ENCODE results near the gene PTCH1.
A peak's percentile ranks its signal among the peaks of the same experiment; 100 is the strongest.

The PTCH1 gene

GRCh38 chr9:95516734-95517558, at the start of gene PTCH1:
Gene PTCH1 (minus strand): TSS chr9:95516971.
- peak; percentile 34 for DNase-seq (ENCODE audit: low spot score)

DNA sequence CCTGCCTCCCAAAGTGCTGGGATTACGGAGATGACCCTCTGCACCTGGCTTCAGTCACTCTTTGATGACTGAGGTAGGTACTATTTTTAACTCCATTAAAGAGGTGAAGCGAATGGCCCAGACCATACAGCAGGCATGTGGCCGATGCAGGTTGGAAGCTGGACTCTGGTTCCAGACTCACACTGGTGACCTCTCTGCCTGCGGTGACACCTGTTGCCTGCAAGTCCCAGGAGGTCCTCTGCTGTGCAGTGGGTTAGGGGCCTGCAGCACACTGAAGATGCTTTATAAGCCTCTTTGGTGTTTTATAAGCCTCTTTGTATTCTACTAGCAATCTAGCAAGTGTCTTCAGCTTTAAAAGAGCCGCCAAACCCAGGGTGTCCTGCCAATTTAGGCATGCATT, 49.2 kb upstream of the PTCH1 start:
- no peak for DNase-seq (ENCODE audit: low spot score)

- no peak for DNase-seq (ENCODE audit: low spot score)
These were observed 45.1 kb upstream of the PTCH1 start for GRCh38 chr9:95561913-95562312.

GRCh38 chr9:95557142-95557541, 40.4 kb upstream of the PTCH1 start:
- DNase-seq (ENCODE audit: low spot score): no peak

- no peak for DNase-seq (ENCODE audit: low spot score)
These were observed 39.8 kb upstream of the PTCH1 start for GRCh38 chr9:95556521-95556920.

DNA sequence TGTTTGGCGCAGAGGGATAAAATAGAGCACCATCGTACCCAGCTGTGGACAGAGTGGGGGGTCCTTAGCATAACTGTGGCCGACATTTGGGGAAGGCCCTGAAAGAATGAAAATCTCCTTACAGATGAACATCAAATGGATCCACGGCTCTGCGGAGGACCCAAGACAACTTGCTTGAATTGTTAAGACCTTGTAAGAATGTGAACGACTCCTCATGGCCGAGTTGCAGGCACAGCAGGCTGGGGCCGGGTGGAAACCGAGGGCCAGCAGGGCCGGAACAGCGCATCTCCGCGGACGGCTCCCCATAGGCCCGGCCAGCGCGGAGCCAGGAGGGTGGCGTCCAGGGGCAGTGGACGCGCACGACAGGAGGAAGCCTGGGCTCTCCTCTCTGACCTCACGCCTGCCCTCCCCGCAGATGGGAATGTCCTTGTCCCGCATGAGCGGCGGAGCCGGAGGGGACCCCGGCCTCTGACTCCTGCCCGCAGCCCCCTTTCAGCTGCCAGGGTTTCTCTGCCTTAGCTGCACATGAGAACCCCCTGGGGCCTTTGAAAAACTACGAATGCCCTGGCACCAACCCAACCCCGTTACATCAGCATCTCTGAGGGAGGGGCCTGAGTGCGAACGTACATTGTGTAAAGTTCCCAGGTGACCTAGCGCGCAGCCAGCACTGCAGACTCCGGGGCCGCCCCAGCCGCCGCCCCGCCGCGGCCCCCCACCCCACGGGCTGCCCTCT, 36.2 kb upstream of the PTCH1 start:
- DNase-seq (ENCODE audit: low spot score): no peak

DNA sequence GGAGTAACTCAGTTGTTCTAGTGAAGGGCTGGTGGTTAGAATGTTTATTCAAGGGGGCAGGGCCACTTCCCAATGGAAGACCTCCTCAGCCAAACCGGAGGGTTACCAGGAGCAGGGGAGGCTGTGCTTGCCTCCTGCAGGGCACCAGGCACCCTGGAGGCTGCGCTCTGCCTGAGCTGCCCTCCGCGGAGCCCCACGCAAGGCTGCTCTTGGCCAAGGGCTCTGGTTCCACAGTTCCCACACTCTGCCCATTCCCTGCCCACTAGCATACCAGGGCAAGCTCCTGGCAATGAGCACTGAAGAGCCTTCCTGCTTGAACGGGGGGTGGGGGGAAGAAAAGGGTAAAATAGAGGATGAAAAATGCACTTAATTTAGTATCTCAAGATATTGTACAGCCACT, 35.5 kb upstream of the PTCH1 start:
- no peak for DNase-seq (ENCODE audit: low spot score)

DNA sequence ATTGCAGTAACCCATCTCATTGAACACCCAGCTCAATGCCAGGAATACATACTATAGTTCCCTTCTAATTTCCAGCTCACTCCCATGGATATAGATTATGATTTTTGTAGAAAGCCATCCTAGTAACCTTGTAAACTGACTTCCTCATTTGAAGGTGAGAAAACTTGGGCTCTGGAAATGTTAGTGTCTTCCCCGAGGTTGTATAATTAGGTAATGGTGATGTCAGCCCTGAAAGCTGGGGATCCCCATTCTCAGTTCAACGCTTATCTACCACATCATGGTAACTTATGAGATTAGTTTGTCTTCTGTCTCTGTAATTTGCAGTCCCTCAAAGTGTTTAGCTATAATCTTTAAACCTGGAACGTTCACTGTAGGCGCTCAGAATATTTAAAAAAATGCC, 34.6 kb upstream of the PTCH1 start:
- DNase-seq (ENCODE audit: low spot score): no peak

DNA sequence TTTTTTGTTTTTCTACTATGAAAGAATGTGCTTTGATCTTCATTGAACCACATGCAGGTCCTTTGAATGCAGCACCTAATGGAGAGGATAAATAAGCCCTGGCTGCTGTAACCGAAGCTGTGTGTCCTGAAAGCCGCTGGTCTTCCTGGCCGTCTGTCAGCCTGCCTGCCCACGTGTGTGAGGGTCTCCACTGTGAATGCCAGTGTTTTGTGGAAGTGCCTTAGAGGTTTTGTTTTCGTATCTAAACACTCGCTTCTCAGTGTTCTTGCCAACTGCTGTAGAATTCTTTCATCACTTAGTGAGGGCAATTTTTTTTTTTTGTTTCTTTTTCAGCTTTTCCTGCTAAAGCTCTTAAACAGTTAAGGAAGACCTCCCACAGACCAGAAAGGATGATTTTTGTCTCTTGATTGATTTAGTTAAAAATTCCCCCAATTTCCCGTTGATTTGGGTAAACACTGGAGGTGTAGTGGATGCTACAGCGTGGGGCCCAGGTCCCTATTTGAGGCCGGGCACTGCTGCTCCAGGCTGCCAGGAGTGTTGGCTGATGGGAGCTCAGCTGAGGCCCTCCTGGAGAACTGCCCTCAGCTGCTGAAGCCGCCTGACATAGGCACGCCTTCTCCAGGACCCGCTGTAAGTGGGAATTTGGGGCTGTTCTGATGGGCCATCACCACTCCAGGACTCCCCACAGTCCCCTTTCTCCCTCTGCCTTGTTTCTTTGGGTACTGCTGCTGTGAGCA, 29.2 kb upstream of the PTCH1 start:
- DNase-seq (ENCODE audit: low spot score): no peak

- DNase-seq (ENCODE audit: low spot score): no peak
These were observed 17.4 kb upstream of the PTCH1 start for GRCh38 chr9:95533996-95534680.

GRCh38 chr9:95529910-95530309, 13.1 kb upstream of the PTCH1 start:
- DNase-seq (ENCODE audit: low spot score): no peak

GRCh38 chr9:95528908-95529502, 12.2 kb upstream of the PTCH1 start:
- DNase-seq (ENCODE audit: low spot score): no peak

DNA sequence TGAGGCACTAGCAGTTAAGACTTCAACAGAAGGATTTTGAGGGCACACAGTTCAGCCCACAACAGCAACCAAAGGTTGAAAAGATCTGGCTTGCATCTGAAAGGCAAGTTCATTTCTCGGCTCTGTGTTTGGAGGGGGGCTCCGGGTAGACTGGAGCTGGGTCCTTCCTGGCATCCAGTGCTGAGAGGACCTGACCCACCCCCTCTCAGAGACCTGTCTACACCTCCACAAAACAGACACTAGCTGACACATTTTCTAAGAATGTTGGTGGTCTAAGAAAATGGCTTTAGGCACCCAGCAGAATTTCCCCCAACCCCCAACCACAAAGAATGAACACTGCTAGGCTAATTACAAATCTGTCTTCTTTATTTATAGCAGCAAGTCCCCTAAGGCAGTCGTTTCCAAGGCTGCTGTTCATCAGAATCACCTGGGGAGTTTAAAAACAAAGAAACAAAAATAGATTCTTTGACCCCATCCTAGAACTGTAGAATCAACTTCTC, 6.2 kb upstream of the PTCH1 start:
- no peak for DNase-seq (ENCODE audit: low spot score)

DNA sequence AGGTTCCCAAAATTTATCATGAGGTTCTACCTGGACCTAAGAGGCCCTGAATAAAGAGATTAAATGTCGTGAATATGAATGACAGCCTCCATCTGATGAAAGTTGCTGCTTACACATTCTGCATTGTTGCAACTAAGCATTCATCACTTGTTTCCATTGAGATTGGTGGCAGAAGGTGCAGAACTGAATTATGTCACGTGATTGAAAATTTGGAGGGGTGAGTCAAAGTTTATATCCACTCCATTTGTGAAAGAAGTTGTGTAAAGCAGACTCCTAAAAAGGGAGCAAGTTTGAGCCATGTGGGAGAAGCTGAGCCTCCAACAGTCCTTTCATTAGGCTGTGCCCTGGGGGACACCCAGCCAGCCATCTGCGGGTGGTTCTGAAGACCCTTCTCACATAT, 4.9 kb upstream of the PTCH1 start:
- no peak for DNase-seq (ENCODE audit: low spot score)

DNA sequence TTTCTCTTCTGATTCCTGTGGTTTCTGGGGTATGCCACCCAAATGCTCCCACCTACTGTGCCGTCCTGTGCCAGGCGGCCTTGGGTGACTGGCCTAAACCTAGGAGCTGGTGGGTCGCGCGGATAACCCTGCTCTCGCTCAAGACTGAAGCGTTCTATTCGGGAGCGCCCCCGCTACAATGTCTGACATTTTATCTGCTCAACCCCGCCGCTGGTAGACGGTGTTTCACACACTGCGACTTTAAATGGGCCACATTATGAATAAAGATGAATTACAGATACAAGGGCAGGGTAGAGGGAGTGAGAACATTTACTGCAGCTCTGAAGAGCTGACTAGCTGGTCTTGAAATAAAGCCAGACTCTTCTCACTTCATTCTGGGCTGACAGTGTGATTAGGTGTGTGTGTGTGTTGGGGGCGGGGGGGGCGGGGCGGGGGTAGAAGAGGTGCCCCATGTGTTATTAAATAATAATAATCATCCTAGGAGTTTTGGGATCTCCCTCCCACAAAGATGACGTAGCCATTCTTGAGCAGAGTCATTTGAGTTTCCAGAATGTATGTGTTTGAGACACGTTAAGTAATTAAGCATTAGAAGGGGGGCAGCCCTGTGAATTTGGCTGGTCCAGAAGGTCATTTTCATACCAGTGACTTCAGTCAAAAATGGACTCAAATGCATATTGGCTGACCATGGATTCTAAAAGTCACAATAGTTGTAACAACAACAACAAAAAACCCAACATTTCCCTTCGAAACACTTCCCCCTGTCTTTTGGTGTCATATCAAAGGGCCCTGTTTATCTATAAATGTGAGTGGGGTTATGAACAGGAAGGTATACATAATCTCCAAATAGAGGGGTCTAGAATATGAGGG, 1.0 kb upstream of the PTCH1 start:
- no peak for DNase-seq (ENCODE audit: low spot score)

- DNase-seq (ENCODE audit: low spot score): no peak
These were observed 494 bp downstream of the PTCH1 start for GRCh38 chr9:95516221-95516733.

GRCh38 chr9:95515272-95516113, 1.3 kb downstream of the PTCH1 start:
- no peak for DNase-seq (ENCODE audit: low spot score)

- DNase-seq (ENCODE audit: low spot score): no peak
These were observed 2.4 kb downstream of the PTCH1 start for GRCh38 chr9:95514342-95514741.

DNA sequence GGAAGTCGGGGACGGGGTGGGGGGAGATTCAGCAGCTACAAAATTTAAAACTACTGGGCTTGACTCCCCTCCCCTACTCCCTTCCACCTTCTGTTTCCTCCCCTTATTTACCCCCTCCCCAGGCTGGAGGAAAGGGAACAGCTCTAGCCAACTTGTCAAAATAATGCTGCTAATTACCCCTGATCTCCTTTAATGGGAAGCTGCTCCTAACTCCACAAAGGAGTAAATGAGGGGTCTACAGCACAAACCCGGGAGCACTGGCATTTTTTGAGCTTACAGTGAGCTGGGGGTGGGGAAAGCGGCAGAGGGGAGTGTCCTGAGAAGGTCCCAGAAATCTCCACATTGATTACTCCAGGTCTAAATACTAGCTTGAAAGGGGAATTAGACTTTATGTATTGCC, 3.1 kb downstream of the PTCH1 start:
- no peak for DNase-seq (ENCODE audit: low spot score)

GRCh38 chr9:95512709-95513095, 4.1 kb downstream of the PTCH1 start:
- no peak for DNase-seq (ENCODE audit: low spot score)
